A673 (cell line): ENCODE measurements around the gene PLEKHA6. TPM values are rescaled to one million over a fixed set of nuclear protein-coding genes. Genes with fewer than 3 reads are reported as not detected.

ENCODE experiments used
- BruUV-seq: library from RNA; stranded (reverse); fragments of 400-500 nt; replicated peaks from 2 replicates; lab custom pipeline; 2021; lab: Mats Ljungman, UMichigan
- CTCF ChIA-PET: fragments of 300-600 bp; sonication (Branson Sonifier 250); formaldehyde crosslinking; loops from one replicate; lab custom pipeline; 2022; ENCODE audit warnings: antibody characterized with exemption; lab: Charles Lee
- POLR2A ChIA-PET: fragments of 300-600 bp; sonication (Branson Sonifier 250); formaldehyde crosslinking; loops from one replicate; lab custom pipeline; 2022; ENCODE audit warnings: antibody characterized with exemption; ENCODE audit not compliant: low non-redundant PET; lab: Charles Lee
- DNase-seq: peaks from one replicate; pipeline ENCODE4 v3.0.0-alpha.2; 2015; ENCODE audit warnings: low spot score
- H3K27ac ChIP-seq: fragments of 200-600 bp; sonication (generic); 2 replicates; pipeline ENCODE4 v1.5.1; 2016; ENCODE audit warnings: mixed run types, low read depth, mild to moderate bottlenecking, mixed read lengths, antibody characterized with exemption, low read length; ENCODE audit not compliant: poor library complexity, severe bottlenecking
- H3K27me3 ChIP-seq: fragments of 200-600 bp; sonication (generic); replicated peaks from 2 replicates; pipeline ENCODE4 v1.6.1; 2017; ENCODE audit warnings: mixed run types, low read depth, mild to moderate bottlenecking, mixed read lengths, antibody characterized with exemption, low read length; ENCODE audit not compliant: insufficient read depth, poor library complexity
- H3K36me3 ChIP-seq: fragments of 200-600 bp; sonication (generic); 2 replicates; pipeline ENCODE4 v1.6.1; 2016; ENCODE audit warnings: mixed run types, mild to moderate bottlenecking, mixed read lengths, antibody characterized with exemption, low read length; ENCODE audit not compliant: insufficient read depth, poor library complexity, severe bottlenecking
- H3K4me1 ChIP-seq: fragments of 200-600 bp; sonication (generic); 2 replicates; pipeline ENCODE4 v1.6.1; 2017; ENCODE audit warnings: mixed run types, mild to moderate bottlenecking, mixed read lengths, antibody characterized with exemption, low read length; ENCODE audit not compliant: insufficient read depth, poor library complexity, severe bottlenecking
- H3K4me3 ChIP-seq: fragments of 200-600 bp; sonication (generic); 2 replicates; pipeline ENCODE4 v1.5.1; 2016; ENCODE audit warnings: low read depth, mixed run types, mild to moderate bottlenecking, mixed read lengths, low read length; ENCODE audit not compliant: poor library complexity, severe bottlenecking
- H3K9me3 ChIP-seq: fragments of 200-600 bp; sonication (generic); 2 replicates; pipeline ENCODE4 v1.6.1; 2016; ENCODE audit warnings: mixed run types, low read depth, mild to moderate bottlenecking, mixed read lengths, antibody characterized with exemption, low read length; ENCODE audit not compliant: poor library complexity, severe bottlenecking
- CTCF ChIP-seq: fragments of 300-800, 200-600 bp; sonication (generic); conservative IDR thresholded peaks from 2 replicates; pipeline ENCODE4 v1.5.1; 2017; ENCODE audit warnings: low read depth, mild to moderate bottlenecking, antibody characterized with exemption, low read length, moderate library complexity, mixed read lengths
- EZH2 ChIP-seq: fragments of 200-600 bp; sonication (generic); IDR thresholded peaks from 2 replicates; pipeline ENCODE4 v1.6.1; 2017; ENCODE audit warnings: borderline replicate concordance, low read depth, mild to moderate bottlenecking, mixed read lengths, antibody characterized with exemption, low read length; ENCODE audit not compliant: poor library complexity, severe bottlenecking
- intact Hi-C: fragments of 100-400 bp; cut with micrococcal nuclease; formaldehyde crosslinking; loops from one replicate; pipeline ENCODE4 v1.10.0; 2022; ENCODE audit not compliant: unreplicated experiment
- total RNA-seq: library from RNA; stranded (reverse); gene quantifications from 2 replicates; pipeline ENCODE4 v1.2.3, GENCODE V29; 2021

The PLEKHA6 gene
- total RNA-seq, 1 experiment from 2014 or later, result 0.58 TPM

DNA sequence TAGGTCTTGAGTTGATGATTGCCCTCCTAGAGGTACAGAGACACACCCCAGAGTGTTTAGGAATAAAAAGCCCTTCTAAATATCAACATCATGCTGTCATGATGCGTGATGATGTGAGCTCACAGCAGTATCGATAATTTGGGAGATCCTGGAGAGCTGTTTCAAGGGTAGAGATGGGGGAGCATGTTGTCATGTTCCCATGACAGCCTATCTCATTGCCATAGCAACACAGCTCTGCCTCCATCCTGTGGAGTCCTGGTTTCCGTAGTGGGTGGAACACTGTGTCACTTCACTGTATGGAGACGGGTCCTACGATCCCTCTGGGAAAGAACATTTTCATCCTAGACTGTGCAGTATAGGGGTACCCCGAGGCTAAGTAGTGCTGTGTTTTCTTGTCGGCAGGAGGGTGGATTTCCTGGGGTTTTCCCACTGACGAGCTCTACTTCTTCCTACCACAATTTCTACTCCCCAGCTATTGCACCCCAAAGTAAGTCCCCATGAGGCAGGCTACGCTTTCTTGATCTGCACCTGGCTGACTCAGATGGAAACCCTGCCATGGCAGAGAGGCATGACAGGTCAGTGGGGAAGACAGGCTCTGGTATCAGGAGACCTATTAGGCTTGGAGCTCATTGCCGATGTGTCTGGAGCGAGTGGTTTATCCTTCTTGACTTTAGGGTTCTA lies 170.6 kb downstream of the PLEKHA6 start:
- DNase-seq, result no peak
- ChIA-PET CTCF (no interaction called here), POLR2A (no interaction called here)
- Histone ChIP-seq H3K9me3 (no peaks in the 10 kb centered on the region), H3K4me3 (no peak overlapping the region), H3K27me3 (peaks cover 20% of the 10 kb centered on the region), H3K27ac (no peak overlapping the region), H3K4me1 (peaks cover 14% of the 10 kb centered on the region), H3K36me3 (no peaks in the 10 kb centered on the region)
- no TSS peak for BruUV-seq
- intact Hi-C loops, result no loop called here
- TF ChIP-seq EZH2, result no peak
- TF ChIP-seq CTCF, result no peak

DNA sequence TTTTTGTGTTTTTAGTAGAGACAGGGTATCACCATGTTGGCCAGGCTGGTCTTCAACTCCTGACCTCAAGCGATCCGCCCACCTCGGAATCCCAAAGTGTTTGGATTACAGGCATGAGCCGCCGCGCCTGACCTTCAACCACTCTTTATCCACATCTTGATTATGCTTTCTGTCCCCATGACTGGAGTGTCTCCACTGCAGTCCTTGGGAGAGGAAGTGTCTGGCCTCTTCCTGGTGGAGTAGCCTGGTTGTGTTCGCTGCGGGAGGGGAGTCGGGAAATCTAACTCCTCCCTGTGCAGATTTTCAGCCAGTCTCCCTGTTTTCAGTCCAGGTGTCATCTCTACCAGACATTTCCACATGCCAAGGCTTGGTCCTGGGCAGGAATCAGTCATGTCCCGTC lies 173.1 kb downstream of the PLEKHA6 start:
- no peak for TF ChIP-seq CTCF
- Histone ChIP-seq H3K4me1 (peaks cover 14% of the 10 kb centered on the region), H3K27ac (no peak overlapping the region), H3K9me3 (no peaks in the 10 kb centered on the region), H3K4me3 (no peak overlapping the region), H3K36me3 (no peaks in the 10 kb centered on the region), H3K27me3 (peaks cover 20% of the 10 kb centered on the region)
- intact Hi-C loops, result no loop called here
- POLR2A ChIA-PET, result no interaction called here
- CTCF ChIA-PET, result no interaction called here
- BruUV-seq, result no TSS peak
- DNase-seq, result no peak

DNA sequence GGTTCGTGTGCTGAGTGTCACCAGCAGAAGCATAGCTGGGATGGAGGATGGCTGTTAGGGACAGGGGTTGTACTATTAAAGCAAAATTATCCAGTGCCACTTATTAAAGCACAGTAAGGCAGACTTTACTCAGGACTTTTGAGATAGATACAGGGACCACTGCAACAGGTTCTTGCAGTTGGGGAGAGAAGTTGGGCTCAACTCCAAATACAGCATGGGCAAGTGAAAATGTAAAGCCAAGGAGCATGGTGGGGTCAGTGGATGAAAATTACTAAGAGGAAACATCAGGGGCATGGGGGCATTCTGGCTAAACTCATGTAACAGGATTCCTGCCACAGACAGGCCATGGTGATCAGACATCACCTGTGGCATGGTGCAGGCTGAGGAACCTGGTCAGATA lies 178.6 kb downstream of the PLEKHA6 start:
- POLR2A ChIA-PET, result no interaction called here
- no peaks in the 10 kb centered on the region for H3K36me3 ChIP-seq
- TF ChIP-seq CTCF (no peak), EZH2 (no peak)
- CTCF ChIA-PET, result no interaction called here
- H3K4me3 ChIP-seq, result no peak overlapping the region
- H3K27ac ChIP-seq, result no peak overlapping the region
- H3K27me3 ChIP-seq, result peaks cover 14% of the 10 kb centered on the region
- BruUV-seq, result no TSS peak
- no peak for DNase-seq
- H3K9me3 ChIP-seq, result no peaks in the 10 kb centered on the region
- intact Hi-C loops, result no loop called here
- H3K4me1 ChIP-seq, result no peaks in the 10 kb centered on the region
